Measurements from ENCODE around the gene PTH1R. TPM values are rescaled to one million over a fixed set of nuclear protein-coding genes. Genes with fewer than 3 reads are reported as not detected.

Gene PTH1R
- total and polyA plus RNA-seq, 10 of the 15 experiments (the other 5 are each of a cell fraction or from before 2014, with no cell fraction given) = not detected

- H3K9ac ChIP-seq (ENCODE audit: control insufficient read depth, insufficient read depth, low read length) = no peak overlapping the region
- no peaks in the 10 kb centered on the region for H4K20me1 ChIP-seq (ENCODE audit: control insufficient read depth, insufficient read depth)
- intact Hi-C loops (cut with micrococcal nuclease; ENCODE audit: unreplicated experiment) (no loop called here), in situ Hi-C loops (cut with MboI) (no loop called here)
- no peak for FAIRE-seq
- H3K79me2 ChIP-seq (ENCODE audit: control insufficient read depth, insufficient read depth, low read length) = no peaks in the 10 kb centered on the region
- H3K36me3 ChIP-seq (ENCODE audit: control insufficient read depth in 2 of 2, insufficient read depth in 2 of 2, low read length in 1 of 2) = no peaks in the 10 kb centered on the region
- ChIA-PET SMC1A (ENCODE audit: uncharacterized antibody, unreplicated experiment) (interaction anchor here (0.7 to 1.9 kb wide), 2 partner anchors 24 to 165 kb away, joined by 3 to 8 read pairs; no protein-coding TSS in a partner anchor), CTCF (interaction anchor here (0.7 to 2.5 kb wide), 4 partner anchors 12 to 498 kb away, joined by 3 to 14 read pairs (median 4); no protein-coding TSS in a partner anchor), POLR2A (interaction anchor here (0.8 kb wide), 1 partner anchor 8 kb away, joined by 3 read pairs; the partner anchor contains the start of gene MYL3), RAD21 (ENCODE audit: unreplicated experiment) (interaction anchor here (0.7 to 1.3 kb wide), 2 partner anchors 23 to 38 kb away, joined by 3 to 7 read pairs; no protein-coding TSS in a partner anchor)
- no peak for ATAC-seq
- no peak overlapping the region for H3K4me3 ChIP-seq
- H2AFZ ChIP-seq (ENCODE audit: control insufficient read depth, low read depth, low read length) = no peak overlapping the region
- no peak overlapping the region for H3K27ac ChIP-seq (ENCODE audit: control insufficient read depth, insufficient read depth)
- no peaks in the 10 kb centered on the region for H3K9me3 ChIP-seq (replicated peaks; ENCODE audit: control insufficient read depth, insufficient read depth, low read length)
- no peak overlapping the region for H3K4me2 ChIP-seq (ENCODE audit: control insufficient read depth, insufficient read depth)
- no peaks in the 10 kb centered on the region; a peak in 1 of 4 replicates for H3K27me3 ChIP-seq (replicated peaks in 1 of 2; ENCODE audit: control insufficient read depth in 2 of 2, insufficient read depth in 2 of 2, low read length in 1 of 2)
- WGBS (ENCODE audit: insufficient coverage, insufficient replicate concordance, low lambda C conversion rate, missing lambda C conversion rate) = 60% methylated on average over 10 of the region's 10 CpGs
- TF ChIP-seq IKZF2 (IDR thresholded peaks at IDR 0.05) = no peak
- TF ChIP-seq IRF3 (IDR thresholded peaks at IDR 0.05) = no peak
- BruUV-seq (replicated peaks) = no TSS peak
- no peak for DNase-seq (ENCODE audit: low read depth, low spot score)
- H3K4me1 ChIP-seq (ENCODE audit: control insufficient read depth, insufficient read depth, low read length) = peaks cover 7% of the 10 kb centered on the region
Observed at GRCh38 chr3:46871222-46871621, 6.3 kb upstream of the PTH1R start.

DNA sequence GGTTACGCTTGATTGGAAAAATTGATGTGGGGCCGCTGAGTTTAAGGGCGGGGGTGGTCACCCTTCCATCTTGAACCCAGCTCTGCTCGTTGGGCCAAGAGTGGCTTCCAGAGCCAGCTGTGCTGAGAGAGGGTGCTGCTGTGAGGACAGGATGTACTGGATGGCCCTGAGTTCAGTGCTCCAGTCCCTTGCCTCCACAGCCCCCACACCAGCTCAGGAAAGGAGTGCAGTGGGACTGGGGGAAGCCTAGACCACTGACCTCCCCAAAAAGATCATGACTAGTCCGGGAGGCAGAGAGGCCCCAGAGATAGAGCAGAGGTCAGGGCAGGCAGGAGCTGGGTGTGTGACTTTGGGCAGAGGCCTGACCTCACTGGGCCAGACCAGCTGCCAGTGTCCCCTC, 4.0 kb upstream of the PTH1R start:
- no peaks in the 10 kb centered on the region for H3K9me3 ChIP-seq (replicated peaks; ENCODE audit: control insufficient read depth, insufficient read depth, low read length)
- DNase-seq (ENCODE audit: low read depth, low spot score) (no peak), FAIRE-seq (no peak), ATAC-seq (no peak)
- ChIA-PET SMC1A (ENCODE audit: uncharacterized antibody, unreplicated experiment) (interaction anchor here (0.8 to 1.3 kb wide), 2 partner anchors 11 to 22 kb away, joined by 3 read pairs; no protein-coding TSS in a partner anchor), POLR2A (interaction anchor here (0.6 to 0.9 kb wide), 3 partner anchors 10 to 912 kb away, joined by 3 read pairs; partner anchors contain the start of gene NBEAL2), CTCF (interaction anchor here (0.6 to 1.6 kb wide), 7 partner anchors 11 to 305 kb away, joined by 3 to 7 read pairs (median 4); no protein-coding TSS in a partner anchor), RAD21 (ENCODE audit: unreplicated experiment) (interaction anchor here (1.1 to 1.7 kb wide), 3 partner anchors 21 to 451 kb away, joined by 3 to 5 read pairs (median 5); no protein-coding TSS in a partner anchor)
- no peaks in the 10 kb centered on the region; a peak in 1 of 4 replicates for H3K27me3 ChIP-seq (replicated peaks in 1 of 2; ENCODE audit: control insufficient read depth in 2 of 2, insufficient read depth in 2 of 2, low read length in 1 of 2)
- 19% methylated on average over 5 of the region's 5 CpGs for WGBS (ENCODE audit: insufficient coverage, insufficient replicate concordance, low lambda C conversion rate, missing lambda C conversion rate)
- TF ChIP-seq BRCA1 (IDR thresholded peaks at IDR 0.05; ENCODE audit: low read depth, low read length) (no peak), NFIC (IDR thresholded peaks at IDR 0.05; ENCODE audit: low read depth, low read length) (no peak), NR2C2 (IDR thresholded peaks at IDR 0.05; ENCODE audit: borderline replicate concordance, control insufficient read depth, insufficient read length, low read depth) (no peak), ZNF207 (IDR thresholded peaks at IDR 0.05; ENCODE audit: borderline replicate concordance) (no peak), BCL11A (IDR thresholded peaks at IDR 0.05; ENCODE audit: low read depth, low read length) (no peak)
- in situ Hi-C loops (cut with MboI) (no loop called here), intact Hi-C loops (cut with micrococcal nuclease; ENCODE audit: unreplicated experiment) (no loop called here)
- no peak overlapping the region for H3K9ac ChIP-seq (ENCODE audit: control insufficient read depth, insufficient read depth, low read length)
- no peaks in the 10 kb centered on the region for H3K79me2 ChIP-seq (ENCODE audit: control insufficient read depth, insufficient read depth, low read length)
- no TSS peak for BruUV-seq (replicated peaks)
- no peak overlapping the region for H3K4me2 ChIP-seq (ENCODE audit: control insufficient read depth, insufficient read depth)
- H2AFZ ChIP-seq (ENCODE audit: control insufficient read depth, low read depth, low read length) = no peak overlapping the region
- H3K4me1 ChIP-seq (ENCODE audit: control insufficient read depth, insufficient read depth, low read length) = peaks cover 7% of the 10 kb centered on the region
- no peaks in the 10 kb centered on the region for H4K20me1 ChIP-seq (ENCODE audit: control insufficient read depth, insufficient read depth)
- no peak overlapping the region for H3K4me3 ChIP-seq
- H3K36me3 ChIP-seq (ENCODE audit: control insufficient read depth in 2 of 2, insufficient read depth in 2 of 2, low read length in 1 of 2) = no peaks in the 10 kb centered on the region
- H3K27ac ChIP-seq (ENCODE audit: control insufficient read depth, insufficient read depth) = no peak overlapping the region

All from GM12878 (cell line).